SHP77 (cell line): ENCODE results near the gene FBXL4.

Experiments
- DNase-seq, 2 experiments: peaks; one replicate each; lab custom pipeline; 2025; lab: John Stamatoyannopoulos, UW

FBXL4 gene

GRCh38 chr6:98838975-98839374, 108.8 kb downstream of the FBXL4 start:
- DNase-seq: no peak

GRCh38 chr6:98838032-98838431, 109.7 kb downstream of the FBXL4 start:
- DNase-seq: no peak

GRCh38 chr6:98836962-98837944, 110.5 kb downstream of the FBXL4 start:
- DNase-seq: no peak

GRCh38 chr6:98836025-98836961, 111.5 kb downstream of the FBXL4 start:
- peak in 1 of 2 experiments; percentile 31 for DNase-seq

GRCh38 chr6:98835149-98836024, 112.4 kb downstream of the FBXL4 start:
- peak in 1 of 2 experiments; percentile 31 for DNase-seq

GRCh38 chr6:98834060-98835031, 113.4 kb downstream of the FBXL4 start, which contains the start of gene POU3F2:
POU3F2 (plus strand) TSS chr6:98834574; CDS start chr6:98834874, 300 bp downstream.
- peak; percentile 96 to 97 for DNase-seq

GRCh38 chr6:98833307-98834059, 114.3 kb downstream of the FBXL4 start:
- peak; percentile 67 to 71 for DNase-seq

GRCh38 chr6:98833057-98833306, 114.8 kb downstream of the FBXL4 start:
- no peak for DNase-seq

GRCh38 chr6:98832284-98833056, 115.3 kb downstream of the FBXL4 start:
- DNase-seq: peak in 1 of 2 experiments; percentile 30

- no peak for DNase-seq
Measured at GRCh38 chr6:98831959-98832283, 115.8 kb downstream of the FBXL4 start.

GRCh38 chr6:98831057-98831958, 116.4 kb downstream of the FBXL4 start:
- DNase-seq: peak; percentile 59 to 65

GRCh38 chr6:98830146-98830545, 117.6 kb downstream of the FBXL4 start:
- DNase-seq: no peak

- peak; percentile 80 to 81 for DNase-seq
Measured at GRCh38 chr6:98828941-98829411, 118.8 kb downstream of the FBXL4 start.

GRCh38 chr6:98828211-98828788, 119.4 kb downstream of the FBXL4 start:
- peak; percentile 46 to 48 for DNase-seq

GRCh38 chr6:98827295-98828159, 120.2 kb downstream of the FBXL4 start:
- peak; percentile 29 to 35 for DNase-seq

- DNase-seq: no peak
Measured at GRCh38 chr6:98825600-98826230, 122.0 kb downstream of the FBXL4 start.
